Neuronal stem cell (in vitro differentiated cells): Measurements from ENCODE around the gene RGMB.

Experiments used
- DNase-seq: peaks from one replicate; pipeline ENCODE4 v3.0.0-alpha.2; 2013; ENCODE audit warnings: low spot score
- H2AFZ ChIP-seq: one replicate; pipeline ENCODE4 v1.6.1; 2013; ENCODE audit warnings: mild to moderate bottlenecking, low read length, inconsistent platforms
- H2AK5ac ChIP-seq: 2 replicates; pipeline ENCODE4 v1.6.1; 2013; ENCODE audit warnings: low read depth, mild to moderate bottlenecking, inconsistent platforms, low read length, moderate library complexity, mixed read lengths
- H2BK120ac ChIP-seq: 2 replicates; pipeline ENCODE4 v1.6.1; 2013; ENCODE audit warnings: low read depth, mild to moderate bottlenecking, inconsistent platforms, low read length, moderate library complexity, mixed read lengths
- H2BK12ac ChIP-seq: one replicate; pipeline ENCODE4 v1.6.1; 2013; ENCODE audit warnings: low read length, inconsistent platforms
- H2BK15ac ChIP-seq: 2 replicates; pipeline ENCODE4 v1.6.1; 2013; ENCODE audit warnings: mild to moderate bottlenecking, low read length, inconsistent platforms, mixed read lengths
- H2BK5ac ChIP-seq: one replicate; pipeline ENCODE4 v1.6.1; 2013; ENCODE audit warnings: inconsistent platforms, mild to moderate bottlenecking, low read length, moderate library complexity
- H3K14ac ChIP-seq: one replicate; pipeline ENCODE4 v1.6.1; 2013; ENCODE audit warnings: low read length, inconsistent platforms
- H3K18ac ChIP-seq: 2 replicates; pipeline ENCODE4 v1.6.1; 2013; ENCODE audit warnings: low read length, inconsistent platforms
- H3K23ac ChIP-seq: 2 replicates; pipeline ENCODE4 v1.6.1; 2013; ENCODE audit warnings: low read depth, mild to moderate bottlenecking, mixed read lengths, low read length, inconsistent platforms; ENCODE audit not compliant: poor library complexity
- H3K27ac ChIP-seq: replicated peaks from 3 replicates; pipeline ENCODE4 v1.5.1; 2013; ENCODE audit warnings: low read length, inconsistent platforms
- H3K27me3 ChIP-seq, 3 experiments: 2 replicates each; pipeline ENCODE4 v1.6.1; 2013; ENCODE audit warnings: low read length in 3 of 3, mild to moderate bottlenecking in 2 of 3, inconsistent platforms in 1 of 3, low read depth in 1 of 3, mixed read lengths in 1 of 3, moderate library complexity in 1 of 3; ENCODE audit not compliant: control insufficient read depth in 3 of 3, insufficient read depth in 3 of 3
- H3K36me3 ChIP-seq, 2 donors: replicated peaks in 1 of 2; 2 replicates each; pipeline ENCODE4 v1.6.1; 2013; ENCODE audit warnings: low read length in 2 of 2; ENCODE audit not compliant: control insufficient read depth in 2 of 2, insufficient read depth in 2 of 2
- H3K4ac ChIP-seq: 2 replicates; pipeline ENCODE4 v1.6.1; 2013; ENCODE audit warnings: inconsistent platforms, mild to moderate bottlenecking, low read length, moderate library complexity
- H3K4me1 ChIP-seq, 2 donors: 1 replicate in 1 of 2; 2 replicates in 1 of 2; pipeline ENCODE4 v1.6.1; 2013; ENCODE audit warnings: low read length in 2 of 2, low read depth in 1 of 2; ENCODE audit not compliant: control insufficient read depth in 2 of 2, insufficient read depth in 1 of 2
- H3K4me2 ChIP-seq: one replicate; pipeline ENCODE4 v1.6.1; 2013; ENCODE audit warnings: mild to moderate bottlenecking, low read length, inconsistent platforms; ENCODE audit not compliant: insufficient read depth, poor library complexity, severe bottlenecking
- H3K4me3 ChIP-seq, 2 donors: 2 replicates each; pipeline ENCODE4 v1.5.1; 2013; ENCODE audit warnings: low read length in 2 of 2, mild to moderate bottlenecking in 2 of 2, inconsistent platforms in 1 of 2, moderate library complexity in 1 of 2
- H3K79me1 ChIP-seq: one replicate; pipeline ENCODE4 v1.6.1; 2013; ENCODE audit warnings: low read depth, mild to moderate bottlenecking, inconsistent platforms, low read length, moderate library complexity
- H3K9ac ChIP-seq: one replicate; pipeline ENCODE4 v1.6.1; 2013; ENCODE audit warnings: mild to moderate bottlenecking, low read depth, low read length, inconsistent platforms; ENCODE audit not compliant: poor library complexity
- H3K9me3 ChIP-seq, 2 donors: replicated peaks in 1 of 2; 2 replicates each; pipeline versions ENCODE3 to v1.6.1; 2013; ENCODE audit warnings: low read length in 2 of 2, mild to moderate bottlenecking in 2 of 2, inconsistent platforms in 1 of 2, low read depth in 1 of 2, mixed read lengths in 1 of 2, moderate library complexity in 1 of 2; ENCODE audit not compliant: control insufficient read depth in 2 of 2, insufficient read depth in 1 of 2
- H4K8ac ChIP-seq: one replicate; pipeline ENCODE4 v1.6.1; 2013; ENCODE audit warnings: low read depth, mild to moderate bottlenecking, inconsistent platforms, low read length, moderate library complexity
- H4K91ac ChIP-seq: one replicate; pipeline ENCODE4 v1.6.1; 2013; ENCODE audit warnings: low read length, low read depth, mild to moderate bottlenecking, inconsistent platforms; ENCODE audit not compliant: poor library complexity
- WGBS, 2 donors: extraction: QIAGEN DNeasy Blood & Tissue Kit; methylation state at CpG; one replicate each; pipeline ENCODE4 v1.1.7; 2013; ENCODE audit warnings: missing lambda C conversion rate in 2 of 2, mixed read lengths in 1 of 2; ENCODE audit not compliant: insufficient read length in 2 of 2, insufficient replicate concordance in 1 of 2; ENCODE audit errors: extremely low coverage in 2 of 2; 5-methylcytosine and 5-hydroxymethylcytosine counted together

RGMB gene

DNA sequence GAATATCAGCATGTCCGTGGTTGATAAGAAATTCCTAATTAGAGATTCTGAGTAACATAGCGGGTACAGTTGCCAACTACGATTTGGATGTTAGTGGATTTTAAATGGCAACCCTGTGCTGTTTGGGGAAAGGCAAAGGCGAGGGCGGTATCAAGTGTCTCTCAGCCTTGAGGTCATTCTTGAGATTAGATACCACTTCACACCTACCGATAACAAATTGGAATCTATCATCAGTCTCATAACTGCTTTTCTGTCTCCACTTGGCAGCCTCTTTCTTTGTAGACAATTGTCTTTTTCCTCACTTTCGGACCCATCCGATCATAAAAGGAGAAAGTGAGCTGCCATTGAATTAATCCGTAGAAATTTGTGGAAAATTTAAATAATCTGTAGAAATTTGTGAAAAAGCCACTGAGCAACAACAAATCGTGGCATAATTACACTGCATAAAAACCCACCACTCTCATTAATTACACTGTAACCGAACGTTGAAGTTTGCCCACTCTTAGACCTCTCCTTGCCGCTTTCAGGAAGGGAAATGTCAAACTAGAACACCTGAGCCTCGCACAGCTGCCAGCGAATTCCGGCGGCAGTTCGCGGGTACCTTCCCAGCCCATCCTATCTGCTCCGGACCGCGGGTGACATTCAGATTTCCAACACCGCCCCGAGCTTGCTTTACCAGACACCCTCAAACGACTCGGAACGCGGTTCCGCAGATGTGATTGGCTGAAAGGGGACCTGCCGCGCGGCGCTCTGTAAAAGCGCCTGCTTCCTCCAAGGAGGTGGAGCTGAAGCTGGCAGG is 849 bp upstream of the RGMB start:
- H3K9ac ChIP-seq, result peak overlapping the region; percentile 5
- H3K27me3 ChIP-seq, result no peaks in the 10 kb centered on the region
- H3K4me2 ChIP-seq, result peak overlapping the region; percentile 63
- peaks cover 9 to 12% of the 10 kb centered on the region in 2 donors for H3K4me1 ChIP-seq
- peak overlapping the region; percentile 93 for H3K27ac ChIP-seq
- no peak overlapping the region for H2AK5ac ChIP-seq
- H3K23ac ChIP-seq, result no peak overlapping the region
- H3K4me3 ChIP-seq, result peak overlapping the region; percentile 62 to 93
- peaks cover 5 to 64% of the 10 kb centered on the region in 2 donors for H3K36me3 ChIP-seq
- no peak overlapping the region for H4K91ac ChIP-seq
- H2BK12ac ChIP-seq, result no peak overlapping the region
- H2BK5ac ChIP-seq, result no peak overlapping the region
- peak; percentile 85 for DNase-seq
- WGBS, 2 donors, result no CpG with 5 or more reads among the region's 34 CpGs
- peaks cover 4% of the 10 kb centered on the region for H3K79me1 ChIP-seq
- H2BK15ac ChIP-seq, result no peak overlapping the region
- no peak overlapping the region for H4K8ac ChIP-seq
- no peak overlapping the region for H2AFZ ChIP-seq
- H2BK120ac ChIP-seq, result no peak overlapping the region
- H3K14ac ChIP-seq, result no peak overlapping the region
- H3K9me3 ChIP-seq, result no peaks in the 10 kb centered on the region
- no peak overlapping the region for H3K4ac ChIP-seq
- no peak overlapping the region for H3K18ac ChIP-seq

DNA sequence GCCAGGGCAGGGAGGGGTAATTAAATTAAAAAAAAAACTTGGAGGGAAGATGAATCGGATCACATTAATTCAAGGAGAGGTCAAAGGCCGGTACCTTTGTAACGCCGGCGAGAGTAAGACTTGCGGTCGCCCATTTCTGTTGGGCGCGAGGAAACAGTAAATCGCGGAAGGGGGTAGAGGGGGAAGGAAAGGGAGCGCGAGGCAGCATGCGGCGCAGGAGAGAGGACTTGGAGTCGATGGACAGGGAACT is 324 bp upstream of the RGMB start:
- WGBS, 2 donors, result no CpG with 5 or more reads among the region's 16 CpGs
- no peak for DNase-seq
- H2BK5ac ChIP-seq, result no peak overlapping the region

DNA sequence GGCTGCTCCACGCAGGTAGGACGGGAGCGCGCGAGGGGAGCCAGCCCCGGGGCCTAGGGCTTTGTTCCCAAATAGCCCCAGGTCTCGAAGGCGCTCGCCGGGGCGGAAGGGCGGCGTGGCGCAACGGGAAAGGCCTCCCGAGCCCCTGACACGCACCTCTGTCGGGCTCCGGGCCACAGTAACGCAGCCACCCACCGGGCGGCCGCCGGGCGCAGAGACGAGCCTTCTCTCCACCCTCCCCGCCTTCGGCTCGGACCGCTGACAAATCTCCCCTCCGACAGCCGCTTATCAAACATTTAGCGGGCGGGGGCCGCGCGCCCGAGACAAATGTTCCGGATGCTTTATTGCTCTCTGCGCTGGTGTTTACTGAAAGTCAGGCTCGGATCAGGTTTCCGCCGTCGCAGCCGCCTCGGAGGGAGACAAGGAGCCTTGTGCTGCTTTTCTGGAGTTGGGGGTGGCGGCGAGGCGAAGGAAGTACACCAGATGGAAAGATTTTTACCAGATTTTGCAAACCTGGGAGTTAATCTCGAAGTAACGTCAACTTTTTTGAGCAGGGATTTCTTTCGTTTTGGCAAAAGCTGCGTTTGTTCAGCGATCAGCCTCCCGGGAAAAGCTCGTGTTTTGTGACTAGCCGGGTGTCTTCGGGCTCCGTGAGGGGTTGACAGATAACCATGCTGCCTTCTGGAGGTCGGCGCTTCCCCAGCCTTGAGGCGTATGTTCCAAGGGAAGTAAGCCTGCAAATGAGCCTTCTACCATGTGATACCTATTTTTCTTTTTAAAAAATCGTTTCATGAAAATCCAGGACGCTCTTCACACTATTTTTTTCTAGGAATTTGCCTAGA is 950 bp downstream of the RGMB start:
- Histone ChIP-seq H3K79me1 (peaks cover 4% of the 10 kb centered on the region), H3K27ac (peak overlapping the region; percentile 81), H3K18ac (peak overlapping the region; percentile 98), H2AFZ (no peak overlapping the region), H3K23ac (peak overlapping the region; percentile 69), H4K91ac (no peak overlapping the region), H4K8ac (no peak overlapping the region), H2BK120ac (no peak overlapping the region), H3K36me3 (peaks cover 5 to 82% of the 10 kb centered on the region in 2 donors), H2AK5ac (peak overlapping the region; percentile 66), H2BK5ac (peak overlapping the region; percentile 93), H3K27me3 (no peaks in the 10 kb centered on the region), H2BK15ac (no peak overlapping the region), H3K4me3 (peak overlapping the region; percentile 57 to 99), H3K9ac (peak overlapping the region; percentile 97), H3K4me1 (peaks cover 7 to 12% of the 10 kb centered on the region in 2 donors), H3K14ac (no peak overlapping the region), H3K4ac (no peak overlapping the region), H3K4me2 (peak overlapping the region; percentile 60), H3K9me3 (peaks cover 0 to 1% of the 10 kb centered on the region in 2 donors), H2BK12ac (no peak overlapping the region)
- no CpG with 5 or more reads among the region's 64 CpGs for WGBS, 2 donors
- DNase-seq, result peak; percentile 60

More for the DNA sequence above, 324 bp upstream of the RGMB start:
- Histone ChIP-seq H3K36me3 (peaks cover 5 to 69% of the 10 kb centered on the region in 2 donors), H3K27me3 (no peaks in the 10 kb centered on the region), H3K14ac (no peak overlapping the region), H4K91ac (no peak overlapping the region), H3K79me1 (peaks cover 4% of the 10 kb centered on the region), H3K4me3 (peak overlapping the region; percentile 71 to 93), H3K23ac (no peak overlapping the region), H3K4ac (no peak overlapping the region), H3K4me1 (peaks cover 9 to 12% of the 10 kb centered on the region in 2 donors), H3K18ac (peak overlapping the region; percentile 48), H2BK120ac (no peak overlapping the region), H3K27ac (peak overlapping the region; percentile 93), H3K4me2 (peak overlapping the region; percentile 63), H4K8ac (no peak overlapping the region), H2BK15ac (no peak overlapping the region), H3K9me3 (no peaks in the 10 kb centered on the region), H2BK12ac (no peak overlapping the region), H3K9ac (no peak overlapping the region), H2AK5ac (no peak overlapping the region), H2AFZ (no peak overlapping the region)
